Right renal pelvis (tissue), 4 donors: ENCODE measurements around the gene EFNA1. TPM values are rescaled to one million over a fixed set of nuclear protein-coding genes. Genes with fewer than 3 reads are reported as not detected.

ENCODE experiments used
- DNase-seq, 4 donors: peaks; one replicate each; pipeline ENCODE4 v3.0.0-alpha.2; 2013; ENCODE audit warnings: low read depth in 4 of 4, low spot score in 3 of 4, missing footprints in 1 of 4
- polyA plus RNA-seq, 4 donors: library from polyadenylated mRNA; unstranded; fragments of 120-200 nt; gene quantifications; one replicate each; pipeline ENCODE4 v1.2.1, GENCODE V29; 2013; ENCODE audit not compliant: insufficient read length in 4 of 4

Gene EFNA1
- polyA plus RNA-seq = 10 to 100 TPM; 67.0 to 75.7 (median 72.2) TPM

DNA sequence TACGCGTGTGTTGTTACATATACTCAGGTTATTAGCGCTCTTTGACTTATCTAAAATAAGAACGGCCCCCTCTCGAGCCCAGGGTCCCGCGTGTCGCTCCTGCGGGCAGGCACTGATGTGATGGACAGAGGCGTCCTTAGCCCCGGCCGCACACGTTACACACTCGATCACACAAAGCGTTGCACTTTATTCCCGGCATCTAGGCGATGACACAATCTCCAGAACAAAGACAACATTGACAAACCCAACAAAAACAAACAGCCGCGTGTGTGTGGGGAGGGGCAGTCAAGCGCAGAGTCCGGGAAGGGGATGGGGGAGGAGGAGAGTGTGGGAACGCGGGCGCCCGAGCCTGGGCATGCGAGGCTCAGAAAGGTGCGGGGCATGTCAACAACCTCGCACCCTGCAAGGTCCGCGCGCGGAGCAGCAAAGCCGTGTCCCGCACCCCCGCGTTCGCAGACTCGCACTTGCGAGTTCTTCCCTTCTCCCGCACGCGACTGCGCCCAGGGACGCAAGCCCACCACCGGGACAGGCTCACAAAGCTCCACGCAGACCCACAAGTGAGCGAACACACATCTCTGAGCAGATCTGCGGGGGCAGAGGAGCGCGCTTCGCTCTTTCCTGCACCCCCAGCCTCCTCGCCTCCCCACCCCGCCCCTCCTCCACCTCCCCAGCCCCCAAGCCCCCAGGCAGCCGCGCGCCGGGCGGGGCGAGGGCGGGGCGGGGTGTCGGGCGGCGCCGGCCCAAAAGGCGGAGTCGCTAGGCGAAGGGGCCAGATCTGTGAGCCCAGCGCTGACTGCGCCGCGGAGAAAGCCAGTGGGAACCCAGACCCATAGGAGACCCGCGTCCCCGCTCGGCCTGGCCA is at the start of gene EFNA1:
Gene EFNA1 (plus strand): TSS at position 772 of the 862 bp plus-strand sequence. CDS start 102 bp downstream, outside the sequence.
- peak in 1 of 4 donors; percentile 41 for DNase-seq

DNA sequence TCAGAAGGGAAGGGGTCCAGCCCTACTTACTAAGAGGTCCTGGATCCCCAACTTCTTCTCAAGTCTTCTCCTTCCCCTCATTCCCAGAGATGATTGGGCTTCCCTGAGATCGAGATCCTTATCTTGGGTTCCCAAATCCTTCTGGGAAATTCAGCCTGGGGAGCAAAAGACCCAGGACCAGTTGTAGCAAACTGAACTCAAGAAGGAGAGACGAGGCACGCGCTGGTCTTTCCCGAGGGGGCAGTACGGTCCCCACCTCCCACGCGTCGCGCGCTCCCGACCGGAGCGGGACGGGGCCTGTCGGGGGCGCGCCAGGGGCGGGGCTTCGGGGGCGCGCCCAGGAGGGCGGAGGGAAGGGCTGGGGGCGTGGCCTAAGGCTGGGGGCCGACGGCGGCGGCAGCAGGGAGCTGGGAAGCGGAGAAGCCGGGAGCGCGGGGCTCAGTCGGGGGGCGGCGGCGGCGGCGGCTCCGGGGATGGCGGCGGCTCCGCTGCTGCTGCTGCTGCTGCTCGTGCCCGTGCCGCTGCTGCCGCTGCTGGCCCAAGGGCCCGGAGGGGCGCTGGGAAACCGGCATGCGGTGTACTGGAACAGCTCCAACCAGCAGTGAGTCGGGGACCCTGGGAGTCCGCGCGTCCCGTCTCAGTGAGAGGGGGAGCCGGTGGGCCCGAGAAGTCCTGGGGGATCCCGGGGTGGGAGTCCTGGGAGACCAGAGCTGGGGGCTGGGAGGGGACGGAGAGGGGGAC is 49.0 kb upstream of the EFNA1 start, which contains the start of gene EFNA3:
Gene EFNA3 (plus strand): TSS at position 369 of the 741 bp plus-strand sequence. CDS start 105 bp downstream, at position 474.
- no peak for DNase-seq

DNA sequence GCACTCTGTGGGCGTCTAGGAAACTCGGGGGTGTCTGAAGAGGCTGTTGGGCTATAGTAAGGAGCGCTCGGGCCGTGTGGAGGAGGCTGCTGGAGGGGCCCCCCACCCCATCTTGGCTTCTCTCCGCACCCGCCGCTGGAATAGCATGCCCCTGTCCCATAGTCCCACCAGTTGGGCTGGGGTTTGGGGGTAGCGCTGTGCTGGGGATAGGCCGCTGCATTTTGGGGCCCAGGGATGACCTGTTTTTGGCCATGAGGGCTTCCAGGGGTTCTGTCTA is 48.5 kb upstream of the EFNA1 start:
- DNase-seq = no peak

DNA sequence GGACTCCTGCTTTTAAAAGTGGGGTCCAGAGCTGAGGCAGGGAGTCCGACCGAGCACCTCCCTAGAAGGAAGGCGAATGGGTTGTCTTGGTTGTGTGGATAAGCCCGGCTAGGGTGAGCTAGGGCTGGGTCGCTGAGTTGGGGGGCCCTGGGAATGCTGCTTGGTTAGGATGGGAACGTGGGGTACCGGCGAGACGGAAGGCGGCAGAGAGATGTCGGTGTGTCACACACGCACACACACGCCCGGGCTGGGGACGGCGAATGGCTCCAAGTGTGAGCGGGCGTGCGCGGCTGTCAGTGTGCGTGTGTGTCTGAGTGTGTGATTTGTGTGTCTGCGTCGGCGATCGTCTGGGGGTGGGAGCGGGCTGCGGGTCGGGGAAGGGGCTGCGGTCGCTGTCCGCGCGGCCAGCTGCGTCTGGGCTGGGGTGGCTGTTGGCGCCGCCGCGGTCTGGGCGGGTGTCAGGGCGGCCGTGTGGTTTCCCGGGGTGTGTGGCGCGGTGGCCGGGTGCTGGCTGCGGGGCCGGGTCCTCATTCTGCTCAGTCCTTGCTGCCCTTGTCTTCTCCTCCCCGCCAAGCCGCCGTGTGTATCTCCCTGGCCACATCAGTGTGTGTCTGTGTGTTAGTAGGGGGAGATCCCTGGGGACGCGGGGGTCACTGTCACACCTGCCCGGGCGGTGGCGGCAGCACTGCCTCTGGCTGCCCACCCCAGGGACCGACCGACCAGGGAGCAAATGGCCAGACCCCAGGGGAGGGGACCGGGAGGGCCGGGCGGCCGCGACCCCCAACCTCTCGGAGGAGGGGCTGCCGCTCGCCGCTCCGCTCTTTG is 48.0 kb upstream of the EFNA1 start:
- no peak for DNase-seq

DNA sequence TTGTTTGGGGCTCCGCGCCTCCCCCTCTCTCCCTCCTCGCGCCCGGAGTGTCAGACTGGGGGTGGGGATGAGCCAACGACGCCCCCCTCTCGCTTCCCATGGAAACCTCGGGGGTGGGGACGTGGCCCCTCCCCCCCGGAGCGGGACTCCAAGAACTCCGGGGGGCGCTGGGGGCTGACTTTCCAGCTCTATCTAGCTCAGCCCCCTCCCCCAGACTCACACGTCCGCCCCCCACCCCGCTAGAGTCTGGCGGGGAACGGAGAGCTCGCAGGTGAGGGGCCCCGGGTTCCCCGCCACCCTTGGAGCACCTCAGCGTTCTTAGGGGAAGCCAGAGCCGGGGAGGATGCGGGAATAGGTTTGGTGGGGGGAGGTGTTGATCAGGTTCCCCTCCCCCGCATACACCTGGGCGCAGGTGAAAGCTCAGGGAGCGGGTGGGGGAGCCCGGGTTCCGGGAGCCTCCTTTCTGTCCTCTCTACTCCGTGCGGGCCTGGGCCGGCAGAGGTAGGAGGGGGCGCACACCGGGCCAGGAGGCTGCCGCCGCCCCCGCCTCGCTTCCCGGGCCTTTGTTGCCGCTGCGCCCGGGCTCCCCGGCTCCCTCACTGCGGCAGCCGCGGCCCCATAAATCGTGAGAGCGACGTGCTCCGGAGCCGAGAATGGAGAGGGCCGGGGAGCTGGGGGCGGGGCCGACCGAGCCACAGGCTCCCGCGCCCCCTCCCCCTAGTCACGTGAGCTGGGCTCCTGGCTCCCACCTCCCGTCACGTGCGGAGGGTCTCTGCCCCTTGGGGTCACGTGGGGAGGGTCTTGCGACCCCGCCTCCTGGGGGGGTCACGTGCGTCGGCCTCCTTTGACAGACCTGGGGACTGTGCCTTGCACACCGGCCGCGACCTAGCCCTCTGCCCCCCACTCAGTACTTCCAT is 47.1 kb upstream of the EFNA1 start:
- no peak for DNase-seq

DNA sequence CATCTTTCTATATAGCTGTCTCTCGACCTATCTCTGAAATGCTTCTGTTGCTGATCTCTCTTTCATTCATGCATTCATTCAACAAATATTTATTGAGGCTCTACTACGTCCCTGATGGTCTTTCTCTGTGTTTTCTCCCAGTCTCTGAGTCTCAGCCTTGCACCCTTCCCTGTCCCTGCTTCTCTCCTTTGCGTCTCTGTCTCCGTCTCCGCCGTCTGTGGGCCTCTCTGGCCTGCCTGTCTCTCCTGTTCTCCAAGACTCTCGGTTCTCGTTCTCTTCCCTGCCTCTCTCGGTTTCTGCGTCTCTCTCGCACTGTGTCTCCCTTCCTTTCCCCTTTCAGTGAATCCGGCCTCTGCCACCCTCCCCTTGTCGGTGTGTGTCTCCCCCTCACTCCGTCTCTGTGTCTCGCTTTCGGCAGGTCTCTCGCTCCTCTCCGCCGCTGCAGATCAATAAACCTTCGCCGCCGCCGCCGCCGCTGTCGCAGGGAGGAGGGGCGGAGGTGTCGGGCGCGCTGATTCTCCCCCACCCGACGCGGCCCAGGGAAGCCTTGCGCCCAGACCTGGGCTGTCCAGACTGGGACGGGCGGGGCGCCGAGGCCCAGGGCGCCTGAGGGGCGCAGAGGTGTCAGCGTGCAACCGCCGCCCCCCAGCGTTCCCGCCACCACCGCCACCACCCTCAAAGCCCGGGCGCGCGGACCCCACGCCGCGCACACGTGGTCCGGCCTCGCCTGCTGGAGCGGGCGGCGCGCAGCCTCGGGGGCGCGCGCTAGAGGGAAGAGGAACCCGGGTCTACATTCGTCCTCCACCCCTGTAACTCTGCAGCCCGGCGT is 46.0 kb upstream of the EFNA1 start:
- DNase-seq = no peak

- no peak for DNase-seq
These were observed 45.2 kb upstream of the EFNA1 start for GRCh38 chr1:155082301-155083051.

GRCh38 chr1:155083052-155083541 is 44.6 kb upstream of the EFNA1 start:
- DNase-seq = no peak

- no peak for DNase-seq
These were observed 43.6 kb upstream of the EFNA1 start for GRCh38 chr1:155083865-155084721.

DNA sequence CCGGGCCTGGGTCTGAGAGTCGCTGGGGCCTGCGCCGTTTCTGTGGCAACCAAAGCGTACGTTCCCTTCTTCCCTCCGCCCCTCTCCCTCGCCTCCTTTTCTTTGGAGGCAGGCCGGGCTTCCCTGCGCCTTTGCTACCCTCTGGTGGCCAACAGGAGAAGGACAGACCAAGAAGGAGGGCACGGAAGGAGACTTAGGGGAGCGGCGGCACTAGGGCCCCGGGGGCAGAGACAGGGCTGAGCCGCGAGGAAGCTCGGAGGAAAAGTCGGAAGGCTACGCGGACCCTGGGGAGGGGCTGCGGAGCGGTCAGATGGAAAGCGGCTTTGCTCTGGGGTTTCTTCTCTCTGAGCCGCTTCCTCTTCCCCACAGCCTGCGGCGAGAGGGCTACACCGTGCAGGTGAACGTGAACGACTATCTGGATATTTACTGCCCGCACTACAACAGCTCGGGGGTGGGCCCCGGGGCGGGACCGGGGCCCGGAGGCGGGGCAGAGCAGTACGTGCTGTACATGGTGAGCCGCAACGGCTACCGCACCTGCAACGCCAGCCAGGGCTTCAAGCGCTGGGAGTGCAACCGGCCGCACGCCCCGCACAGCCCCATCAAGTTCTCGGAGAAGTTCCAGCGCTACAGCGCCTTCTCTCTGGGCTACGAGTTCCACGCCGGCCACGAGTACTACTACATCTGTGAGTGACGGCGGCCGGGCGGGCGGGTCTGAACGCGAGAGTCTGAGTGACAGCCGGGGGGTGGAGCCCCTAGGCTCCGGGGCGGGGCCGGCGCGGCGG is 42.8 kb upstream of the EFNA1 start:
- DNase-seq = peak; percentile 95 to 98 (median 96)

DNA sequence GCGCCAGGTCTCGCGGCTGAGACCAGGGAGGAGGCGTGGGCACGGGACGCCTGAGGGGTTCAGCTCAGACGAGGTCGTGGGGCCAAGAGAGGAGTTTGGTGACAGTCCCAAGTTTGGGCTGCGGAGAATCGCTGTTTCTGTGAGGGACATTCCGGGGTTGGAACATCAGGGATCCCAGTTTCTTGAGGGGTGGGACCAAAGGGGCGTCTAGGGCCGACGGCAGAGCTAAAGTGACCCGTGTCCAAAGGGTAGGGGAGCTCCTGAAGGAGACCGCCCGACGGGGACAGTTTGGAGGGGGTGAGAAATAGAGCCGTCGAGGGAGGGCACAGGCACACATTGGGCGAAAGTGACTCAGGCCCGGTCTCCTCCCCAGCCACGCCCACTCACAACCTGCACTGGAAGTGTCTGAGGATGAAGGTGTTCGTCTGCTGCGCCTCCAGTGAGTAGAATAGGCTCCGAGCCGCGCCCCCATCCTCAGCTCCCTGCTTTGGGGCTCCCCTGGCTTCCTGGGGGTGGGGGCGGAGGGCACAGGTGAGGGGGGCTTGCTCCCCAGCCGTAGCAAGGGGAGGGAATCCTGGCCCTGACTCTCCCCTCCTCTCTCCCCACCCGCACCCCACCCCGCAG is 42.1 kb upstream of the EFNA1 start:
- DNase-seq = no peak

DNA sequence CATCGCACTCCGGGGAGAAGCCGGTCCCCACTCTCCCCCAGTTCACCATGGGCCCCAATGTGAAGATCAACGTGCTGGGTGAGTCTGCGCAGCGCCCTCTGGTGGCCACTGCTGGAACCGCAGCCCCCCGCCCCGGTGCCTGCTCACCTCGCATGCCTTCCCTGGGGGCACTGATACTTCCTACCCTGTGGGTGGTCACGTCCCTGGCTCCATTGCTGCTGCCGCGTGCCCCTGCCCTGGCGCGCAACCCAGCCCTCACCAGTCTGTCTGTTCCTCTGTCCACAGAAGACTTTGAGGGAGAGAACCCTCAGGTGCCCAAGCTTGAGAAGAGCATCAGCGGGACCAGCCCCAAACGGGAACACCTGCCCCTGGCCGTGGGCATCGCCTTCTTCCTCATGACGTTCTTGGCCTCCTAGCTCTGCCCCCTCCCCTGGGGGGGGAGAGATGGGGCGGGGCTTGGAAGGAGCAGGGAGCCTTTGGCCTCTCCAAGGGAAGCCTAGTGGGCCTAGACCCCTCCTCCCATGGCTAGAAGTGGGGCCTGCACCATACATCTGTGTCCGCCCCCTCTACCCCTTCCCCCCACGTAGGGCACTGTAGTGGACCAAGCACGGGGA is 41.4 kb upstream of the EFNA1 start:
- no peak for DNase-seq

GRCh38 chr1:155086856-155087535 is 40.7 kb upstream of the EFNA1 start:
- no peak for DNase-seq

DNA sequence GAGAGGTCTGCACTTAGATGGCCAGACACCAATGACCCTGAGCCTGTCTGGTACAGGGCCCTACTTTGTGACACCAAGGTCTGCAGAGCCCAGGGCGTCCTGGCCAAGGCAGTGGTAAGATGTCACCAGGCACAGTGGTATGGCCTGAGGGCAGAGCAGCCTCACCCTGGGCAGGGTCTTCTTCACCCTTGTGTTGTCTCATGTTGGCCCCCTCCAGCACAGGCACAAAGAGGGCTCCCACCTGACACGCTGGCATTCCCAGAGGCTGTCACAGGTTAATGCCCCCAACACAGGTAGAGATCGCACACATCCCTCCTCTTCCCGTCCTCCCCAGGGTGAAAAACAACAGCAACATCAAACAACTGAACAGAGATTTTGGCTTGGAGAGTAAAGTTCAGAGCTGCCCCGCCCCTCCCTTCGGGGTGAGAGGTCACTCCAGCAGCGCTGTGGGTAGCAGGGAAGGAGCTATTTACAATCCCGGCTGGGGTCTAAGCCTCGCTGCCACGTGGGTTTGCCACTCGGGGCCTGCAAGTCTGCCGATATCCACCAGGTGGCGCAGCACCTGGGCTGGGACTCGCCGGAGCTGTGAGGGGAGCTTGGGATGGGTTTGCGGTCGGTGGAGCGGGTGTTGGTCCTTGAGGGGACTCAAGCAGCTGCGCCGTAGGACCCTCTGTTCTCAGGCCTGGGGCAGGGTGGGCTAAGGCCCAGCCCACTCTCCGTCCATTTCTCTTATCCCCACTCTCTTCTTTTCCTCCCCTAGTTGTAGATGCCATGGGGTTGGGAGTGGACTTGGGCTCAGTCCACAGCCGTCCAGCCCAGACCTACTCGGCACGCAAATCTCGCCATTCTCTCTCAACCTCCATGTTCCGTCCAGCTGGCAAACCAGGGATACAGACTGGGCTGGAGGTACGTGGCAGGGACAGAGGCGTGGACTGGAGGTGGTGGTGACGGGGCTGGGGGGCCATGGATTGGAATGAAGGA is 36.3 kb upstream of the EFNA1 start:
- DNase-seq = no peak
